Mononuclear cell (primary cell): ENCODE data around the gene ACTN2. TPM values are rescaled to one million over a fixed set of nuclear protein-coding genes. Genes with fewer than 3 reads are reported as not detected.

Experiments
- H3K27me3 ChIP-seq: 2 replicates; pipeline ENCODE4 v1.6.0; 2011; ENCODE audit warnings: low read length, control low read depth; ENCODE audit not compliant: insufficient read depth
- H3K4me1 ChIP-seq: 2 replicates; pipeline ENCODE4 v1.5.1; 2011; ENCODE audit warnings: mild to moderate bottlenecking, low read length, control low read depth; ENCODE audit not compliant: insufficient read depth
- H3K4me3 ChIP-seq: 2 replicates; pipeline ENCODE4 v1.5.1; 2011; ENCODE audit warnings: mild to moderate bottlenecking, low read length, moderate library complexity
- H3K9me3 ChIP-seq: 2 replicates; pipeline ENCODE4 v1.5.1; 2011; ENCODE audit warnings: low read depth, mild to moderate bottlenecking, control low read depth, low read length
- total RNA-seq: library from RNA; depleted of rRNA; stranded (reverse); fragments of >200 nt; gene quantifications from one replicate; pipeline ENCODE4 v1.2.3, GENCODE V29; 2012

ACTN2 gene
- total RNA-seq, 1 donor, result under 0.01 TPM

DNA sequence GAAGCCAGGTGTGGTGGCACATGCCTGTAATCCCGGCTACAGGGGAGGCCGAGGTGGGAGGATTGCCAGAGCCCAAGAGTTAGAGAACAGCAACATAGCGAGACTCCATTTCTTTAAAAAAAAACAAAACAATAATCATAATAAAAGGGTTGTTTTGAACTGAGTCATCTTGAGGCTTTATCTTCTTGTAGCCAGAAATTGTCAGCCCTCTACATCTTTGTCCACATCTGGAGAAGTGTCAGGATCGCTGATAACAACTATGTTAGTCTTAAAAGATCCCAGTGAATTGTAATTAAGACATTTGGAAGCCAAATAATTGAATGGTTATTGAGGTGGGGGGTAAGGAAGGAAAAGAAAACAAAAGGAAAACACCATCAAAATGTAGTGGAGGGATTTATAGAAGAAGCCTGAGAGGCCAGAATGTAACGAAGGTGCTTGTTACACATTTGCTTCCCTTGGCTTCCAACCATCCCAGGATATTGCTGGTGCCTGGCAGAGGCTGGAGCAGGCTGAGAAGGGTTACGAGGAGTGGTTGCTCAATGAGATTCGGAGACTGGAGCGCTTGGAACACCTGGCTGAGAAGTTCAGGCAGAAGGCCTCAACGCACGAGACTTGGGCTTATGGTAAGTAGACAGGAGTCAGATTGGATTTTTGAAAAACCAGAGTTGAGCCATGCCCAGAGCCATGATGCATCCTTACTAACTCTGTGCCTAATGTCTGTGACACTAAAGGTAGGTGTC lies 56.3 kb downstream of the ACTN2 start:
- no peaks in the 10 kb centered on the region for H3K4me1 ChIP-seq

GRCh38 chr1:236744533-236744932 lies 58.2 kb downstream of the ACTN2 start:
- Histone ChIP-seq H3K9me3 (no peaks in the 10 kb centered on the region), H3K4me1 (no peaks in the 10 kb centered on the region), H3K27me3 (no peaks in the 10 kb centered on the region), H3K4me3 (no peak overlapping the region)

More for the DNA sequence above, 56.3 kb downstream of the ACTN2 start:
- Histone ChIP-seq H3K4me3 (no peak overlapping the region), H3K27me3 (no peaks in the 10 kb centered on the region), H3K9me3 (no peaks in the 10 kb centered on the region)

GRCh38 chr1:236746785-236747184 lies 60.5 kb downstream of the ACTN2 start:
- H3K9me3 ChIP-seq, result no peaks in the 10 kb centered on the region
- H3K4me1 ChIP-seq, result no peaks in the 10 kb centered on the region
- no peaks in the 10 kb centered on the region for H3K27me3 ChIP-seq
- no peak overlapping the region for H3K4me3 ChIP-seq

GRCh38 chr1:236747311-236747985 lies 61.1 kb downstream of the ACTN2 start:
- Histone ChIP-seq H3K4me1 (no peaks in the 10 kb centered on the region), H3K4me3 (no peak overlapping the region), H3K9me3 (no peaks in the 10 kb centered on the region), H3K27me3 (no peaks in the 10 kb centered on the region)

DNA sequence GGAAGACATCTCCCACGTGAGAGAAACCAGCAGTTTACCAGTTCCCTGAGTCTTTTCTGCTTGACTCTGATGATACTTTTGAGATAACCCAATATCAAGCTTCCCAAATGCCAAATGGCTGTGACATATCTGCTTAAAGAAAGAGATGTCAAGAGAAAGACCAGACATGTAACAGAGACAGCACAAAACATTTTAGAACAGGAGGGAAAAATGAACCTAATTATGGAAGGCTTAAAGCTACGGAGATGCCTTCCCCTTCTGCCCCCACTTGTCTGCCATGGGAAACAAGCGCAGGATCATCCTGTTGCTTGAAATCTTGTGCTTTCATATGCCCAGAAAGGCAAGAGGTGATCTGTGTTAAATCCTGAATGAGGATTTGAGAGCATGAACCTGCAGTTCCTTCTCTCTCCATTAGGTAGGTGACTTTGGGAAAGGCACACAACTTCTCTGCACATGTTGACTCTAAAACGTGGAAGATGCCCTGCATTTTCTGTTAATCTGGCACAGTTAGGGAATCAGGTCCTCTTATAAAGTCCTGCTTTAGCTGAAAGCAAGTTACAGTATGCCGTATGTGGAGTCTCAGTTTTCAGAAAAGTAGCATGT lies 62.1 kb downstream of the ACTN2 start:
- H3K4me3 ChIP-seq, result no peak overlapping the region
- no peaks in the 10 kb centered on the region for H3K9me3 ChIP-seq
- no peaks in the 10 kb centered on the region for H3K4me1 ChIP-seq

DNA sequence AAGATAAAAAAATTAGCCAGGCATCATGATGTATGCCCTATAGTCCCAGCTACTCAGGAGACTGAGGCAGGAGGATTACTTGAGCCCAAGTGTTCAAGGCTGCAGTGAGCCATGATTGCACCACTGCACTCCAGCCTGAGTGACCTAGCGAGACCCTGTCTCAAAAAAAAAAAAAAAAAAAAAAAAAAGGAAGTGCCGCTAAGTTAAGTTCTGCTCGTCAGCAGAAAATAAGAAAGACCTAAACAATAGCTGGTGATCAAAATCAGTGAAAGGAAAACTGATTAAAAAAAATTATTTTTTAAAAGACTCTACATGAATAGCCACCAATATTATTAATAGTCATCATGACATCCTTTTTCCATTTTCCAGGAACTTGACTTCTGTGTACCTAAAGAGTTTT lies 64.6 kb downstream of the ACTN2 start:
- Histone ChIP-seq H3K4me3 (no peak overlapping the region), H3K4me1 (no peaks in the 10 kb centered on the region), H3K9me3 (no peaks in the 10 kb centered on the region), H3K27me3 (no peaks in the 10 kb centered on the region)

More for the DNA sequence above, 62.1 kb downstream of the ACTN2 start:
- no peaks in the 10 kb centered on the region for H3K27me3 ChIP-seq

- Histone ChIP-seq H3K27me3 (no peaks in the 10 kb centered on the region), H3K9me3 (no peaks in the 10 kb centered on the region), H3K4me3 (no peak overlapping the region), H3K4me1 (no peaks in the 10 kb centered on the region)
Observed at GRCh38 chr1:236751385-236751784, 65.1 kb downstream of the ACTN2 start.

DNA sequence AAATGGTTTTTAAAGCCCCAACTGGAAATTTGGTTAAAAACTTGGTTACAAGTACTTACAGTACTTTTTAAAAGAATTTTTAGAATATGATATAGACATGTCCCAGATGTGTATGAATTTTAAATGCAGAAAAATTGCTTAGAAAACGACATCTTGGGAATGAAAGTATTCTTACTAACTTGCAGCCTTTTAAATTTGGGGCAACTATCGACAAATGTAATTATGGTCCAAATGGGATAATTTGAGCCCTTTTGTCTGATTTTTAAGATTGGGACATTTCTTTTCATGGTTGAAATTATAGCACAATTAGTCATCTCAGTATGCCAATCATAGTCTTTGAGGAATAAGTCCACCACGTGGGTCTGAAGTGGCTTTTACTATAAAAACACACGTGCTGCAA lies 65.6 kb downstream of the ACTN2 start:
- Histone ChIP-seq H3K4me1 (no peaks in the 10 kb centered on the region), H3K9me3 (no peaks in the 10 kb centered on the region), H3K27me3 (no peaks in the 10 kb centered on the region), H3K4me3 (no peak overlapping the region)

DNA sequence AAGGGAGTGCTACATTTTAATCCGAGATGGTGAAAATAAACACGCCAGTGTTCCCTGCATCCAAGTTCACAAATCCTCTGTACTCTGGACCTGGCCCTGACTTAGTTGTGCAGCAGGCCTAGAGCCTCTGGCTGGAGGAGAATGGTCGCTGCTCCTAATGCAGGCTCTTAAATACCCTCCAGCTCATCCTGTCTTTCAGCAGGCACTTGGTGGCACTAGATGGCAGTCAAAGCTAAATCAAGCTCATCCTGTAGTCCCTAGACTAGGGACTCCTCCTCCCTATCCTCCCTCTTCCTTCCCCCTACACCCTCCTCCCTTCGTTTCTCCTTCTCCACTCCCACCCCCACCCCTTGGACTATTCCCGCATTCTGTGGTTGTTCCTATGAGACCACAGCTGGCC lies 67.2 kb downstream of the ACTN2 start:
- Histone ChIP-seq H3K27me3 (no peaks in the 10 kb centered on the region), H3K4me1 (no peaks in the 10 kb centered on the region)

DNA sequence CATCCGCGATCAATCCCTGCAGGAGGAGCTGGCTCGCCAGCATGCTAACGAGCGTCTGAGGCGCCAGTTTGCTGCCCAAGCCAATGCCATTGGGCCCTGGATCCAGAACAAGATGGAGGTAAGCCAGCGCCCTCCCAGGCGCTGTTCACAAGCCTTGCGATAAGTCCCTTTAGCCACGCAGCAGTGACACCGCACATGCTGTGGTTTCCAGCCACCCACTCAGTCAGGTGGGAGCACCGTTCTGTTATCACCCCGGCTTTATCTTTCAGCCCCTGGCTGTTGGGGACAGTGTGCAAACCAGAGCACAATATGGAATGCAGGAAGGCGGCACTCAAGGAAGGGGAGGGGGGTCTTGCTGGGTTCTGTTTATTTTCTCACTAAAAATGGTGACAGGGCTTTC lies 67.7 kb downstream of the ACTN2 start:
- Histone ChIP-seq H3K4me1 (no peaks in the 10 kb centered on the region), H3K27me3 (no peaks in the 10 kb centered on the region), H3K9me3 (no peaks in the 10 kb centered on the region)

More for the DNA sequence above, 67.2 kb downstream of the ACTN2 start:
- Histone ChIP-seq H3K4me3 (no peak overlapping the region), H3K9me3 (no peaks in the 10 kb centered on the region)

DNA sequence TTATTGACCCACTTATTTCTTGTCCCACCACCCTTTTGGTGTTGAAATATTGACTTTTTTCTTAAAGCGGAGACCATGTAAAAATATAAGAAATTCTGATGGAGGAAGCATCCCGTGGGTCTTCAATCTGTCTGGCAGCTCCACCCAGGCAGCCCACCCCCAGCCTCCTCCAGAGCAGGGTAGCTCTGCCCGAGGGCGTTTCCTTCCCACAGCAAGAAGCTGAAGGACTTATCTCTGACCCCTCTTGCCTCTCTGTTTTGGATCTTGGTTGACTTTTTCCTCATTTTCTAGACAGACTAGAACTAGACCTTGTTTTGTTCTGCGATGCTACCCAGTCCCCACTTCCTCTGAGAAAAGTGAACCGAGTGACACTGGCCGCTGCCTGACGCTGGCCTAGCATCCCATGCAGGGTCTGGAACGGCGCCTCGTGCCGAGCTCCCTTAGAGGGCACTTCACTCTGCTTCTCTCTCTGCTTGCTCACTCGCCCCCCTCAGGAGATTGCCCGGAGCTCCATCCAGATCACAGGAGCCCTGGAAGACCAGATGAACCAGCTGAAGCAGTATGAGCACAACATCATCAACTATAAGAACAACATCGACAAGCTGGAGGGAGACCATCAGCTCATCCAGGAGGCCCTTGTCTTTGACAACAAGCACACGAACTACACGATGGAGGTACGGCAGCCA lies 68.4 kb downstream of the ACTN2 start:
- Histone ChIP-seq H3K9me3 (no peaks in the 10 kb centered on the region), H3K4me1 (no peaks in the 10 kb centered on the region), H3K27me3 (no peaks in the 10 kb centered on the region), H3K4me3 (no peak overlapping the region)

More for the DNA sequence above, 67.7 kb downstream of the ACTN2 start:
- H3K4me3 ChIP-seq, result no peak overlapping the region

DNA sequence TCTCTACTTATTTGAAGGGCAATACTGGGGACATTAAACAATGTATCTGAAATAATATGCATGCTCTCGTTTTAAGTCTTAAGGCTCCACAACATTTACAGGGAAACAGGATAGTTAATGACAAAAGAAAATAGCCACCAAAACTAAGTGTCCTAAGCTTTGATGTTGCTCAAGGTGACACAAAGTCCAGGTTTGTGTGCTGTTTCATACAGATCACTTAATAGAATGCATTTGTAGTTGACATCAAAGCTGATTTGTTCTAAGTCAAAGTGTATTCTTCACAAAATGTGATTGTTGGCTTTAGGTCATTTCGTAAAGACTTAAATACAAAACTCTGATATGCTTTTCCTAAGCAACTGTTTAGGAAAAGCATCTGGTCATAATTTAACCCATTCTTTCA lies 71.3 kb downstream of the ACTN2 start:
- H3K27me3 ChIP-seq, result no peaks in the 10 kb centered on the region
- H3K4me1 ChIP-seq, result no peaks in the 10 kb centered on the region
- H3K9me3 ChIP-seq, result no peaks in the 10 kb centered on the region
- no peak overlapping the region for H3K4me3 ChIP-seq

DNA sequence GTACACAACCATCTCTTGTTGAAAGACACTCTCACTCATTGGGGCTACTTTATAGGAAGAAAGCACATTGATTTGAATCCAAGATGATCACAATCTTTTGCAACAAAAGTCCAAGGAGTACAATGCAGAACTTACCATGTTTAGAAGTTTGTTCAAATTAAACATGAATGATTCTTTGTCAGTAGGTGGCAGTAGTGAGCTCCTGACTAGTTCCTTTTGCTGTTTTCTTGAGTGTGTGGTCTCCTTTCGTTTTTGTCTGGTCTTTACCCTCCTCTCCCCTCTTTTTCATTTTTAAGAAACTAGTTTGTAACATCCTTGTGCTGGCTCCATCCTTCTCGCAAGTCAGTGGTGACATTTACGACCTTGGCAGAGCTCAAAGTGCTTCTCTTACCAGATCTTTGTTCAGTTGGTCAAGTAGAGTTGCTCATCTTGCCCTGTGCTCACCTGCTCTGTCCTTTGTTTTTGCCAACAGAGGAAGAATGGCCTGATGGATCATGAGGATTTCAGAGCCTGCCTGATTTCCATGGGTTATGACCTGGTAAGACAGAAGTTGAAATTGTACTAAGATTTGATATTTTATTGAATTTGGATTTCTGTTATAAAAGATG lies 73.1 kb downstream of the ACTN2 start:
- no peaks in the 10 kb centered on the region for H3K4me1 ChIP-seq
- H3K9me3 ChIP-seq, result no peaks in the 10 kb centered on the region
- no peak overlapping the region for H3K4me3 ChIP-seq
- no peaks in the 10 kb centered on the region for H3K27me3 ChIP-seq

DNA sequence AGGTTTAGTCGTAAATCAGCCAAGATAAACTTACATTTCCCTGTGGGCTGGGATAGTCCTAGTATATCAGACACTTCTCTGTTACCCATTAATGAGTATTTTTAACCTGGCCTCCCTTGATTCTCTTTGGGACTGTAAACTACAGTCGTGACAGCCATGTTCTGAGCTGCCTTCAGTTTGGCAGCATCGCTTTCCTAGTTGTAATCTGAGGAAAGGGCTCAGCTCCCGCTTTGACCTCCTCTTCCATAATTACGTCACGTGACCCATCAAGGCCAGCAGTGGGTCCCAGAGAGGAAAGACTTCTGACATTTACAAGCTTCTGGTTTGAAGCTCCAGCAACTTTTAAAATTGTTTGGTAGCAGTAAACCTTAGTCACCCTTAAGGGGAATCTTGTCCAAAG lies 74.2 kb downstream of the ACTN2 start:
- Histone ChIP-seq H3K9me3 (no peaks in the 10 kb centered on the region), H3K27me3 (no peaks in the 10 kb centered on the region), H3K4me1 (no peaks in the 10 kb centered on the region), H3K4me3 (no peak overlapping the region)

DNA sequence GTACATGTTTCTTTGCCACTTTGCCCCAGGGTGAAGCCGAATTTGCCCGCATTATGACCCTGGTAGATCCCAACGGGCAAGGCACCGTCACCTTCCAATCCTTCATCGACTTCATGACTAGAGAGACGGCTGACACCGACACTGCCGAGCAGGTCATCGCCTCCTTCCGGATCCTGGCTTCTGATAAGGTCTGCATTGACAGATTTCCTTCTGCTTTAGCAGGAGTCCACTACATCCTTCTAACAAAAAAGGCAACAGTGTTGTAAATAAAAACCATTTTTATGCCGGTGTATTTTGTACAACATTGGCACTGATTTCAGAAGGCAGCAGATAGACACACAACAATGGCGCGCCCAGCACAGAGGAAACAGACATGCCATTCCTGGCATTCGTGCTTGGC lies 74.7 kb downstream of the ACTN2 start:
- Histone ChIP-seq H3K27me3 (no peaks in the 10 kb centered on the region), H3K4me3 (no peak overlapping the region), H3K4me1 (no peaks in the 10 kb centered on the region), H3K9me3 (no peaks in the 10 kb centered on the region)
